ENCODE results near the gene EYA4.
"Not testable (repeated sequence)": the region's sequence is repeated elsewhere in the genome, so short reads cannot be mapped to it uniquely, and the experiment has no call there.

Gene EYA4

GRCh38 chr6:133549371-133549801, 308.2 kb downstream of the EYA4 start:
- DNase-seq (ENCODE audit: low read depth): no peak
- H3K4me3 ChIP-seq (ENCODE audit: low read depth, low read length): no peak overlapping the region
- TF ChIP-seq POLR2A (IDR thresholded peaks at IDR 0.05; ENCODE audit: extremely low read depth, insufficient read length): no peak
- no peak for TF ChIP-seq MAX (IDR thresholded peaks at IDR 0.05; ENCODE audit: low read depth, low read length)
- no peak for TF ChIP-seq MYC (IDR thresholded peaks at IDR 0.05; ENCODE audit: low read depth, low read length)
- no peak for TF ChIP-seq CTCF (IDR thresholded peaks at IDR 0.05; ENCODE audit: low read depth, low read length)

GRCh38 chr6:133550026-133550425, 308.9 kb downstream of the EYA4 start:
- no peak for DNase-seq (ENCODE audit: low read depth)
- H3K4me3 ChIP-seq (ENCODE audit: low read depth, low read length): no peak overlapping the region
- TF ChIP-seq MYC (IDR thresholded peaks at IDR 0.05; ENCODE audit: low read depth, low read length) (no peak), CTCF (IDR thresholded peaks at IDR 0.05; ENCODE audit: low read depth, low read length) (no peak), POLR2A (IDR thresholded peaks at IDR 0.05; ENCODE audit: extremely low read depth, insufficient read length) (no peak), MAX (IDR thresholded peaks at IDR 0.05; ENCODE audit: low read depth, low read length) (no peak)

- no peak for DNase-seq (ENCODE audit: low read depth)
- TF ChIP-seq POLR2A (IDR thresholded peaks at IDR 0.05; ENCODE audit: extremely low read depth, insufficient read length) (no peak), CTCF (IDR thresholded peaks at IDR 0.05; ENCODE audit: low read depth, low read length) (no peak)
Observed at GRCh38 chr6:133551436-133551835, 310.3 kb downstream of the EYA4 start.

GRCh38 chr6:133551847-133552341, 310.7 kb downstream of the EYA4 start:
- H3K4me3 ChIP-seq (ENCODE audit: low read depth, low read length): no peak overlapping the region
- DNase-seq (ENCODE audit: low read depth): no peak
- TF ChIP-seq MYC (IDR thresholded peaks at IDR 0.05; ENCODE audit: low read depth, low read length) (no peak), MAX (IDR thresholded peaks at IDR 0.05; ENCODE audit: low read depth, low read length) (no peak), CTCF (IDR thresholded peaks at IDR 0.05; ENCODE audit: low read depth, low read length) (no peak), POLR2A (IDR thresholded peaks at IDR 0.05; ENCODE audit: extremely low read depth, insufficient read length) (no peak)

More at GRCh38 chr6:133551436-133551835, 310.3 kb downstream of the EYA4 start:
- no peak overlapping the region for H3K4me3 ChIP-seq (ENCODE audit: low read depth, low read length)

- peak; percentile 57 for DNase-seq (ENCODE audit: low read depth)
- H3K4me3 ChIP-seq (ENCODE audit: low read depth, low read length): no peak overlapping the region
- TF ChIP-seq POLR2A (IDR thresholded peaks at IDR 0.05; ENCODE audit: extremely low read depth, insufficient read length): no peak
- 0 out of 2 replicates have a peak, but pooled peaks have one; percentile 28 for TF ChIP-seq MYC (IDR thresholded peaks at IDR 0.05; ENCODE audit: low read depth, low read length)
- peak; percentile 49 for TF ChIP-seq CTCF (IDR thresholded peaks at IDR 0.05; ENCODE audit: low read depth, low read length)
- peak; percentile 82 for TF ChIP-seq MAX (IDR thresholded peaks at IDR 0.05; ENCODE audit: low read depth, low read length)
Observed at GRCh38 chr6:133553652-133554051, 312.5 kb downstream of the EYA4 start.

- H3K4me3 ChIP-seq (ENCODE audit: low read depth, low read length); DNase-seq (ENCODE audit: low read depth): not testable (repeated sequence)
Observed at GRCh38 chr6:133554121-133554520, 313.0 kb downstream of the EYA4 start.
